HG02943 (cell line): ENCODE results near the gene CSNK2A2.
A peak's percentile ranks its signal among the peaks of the same experiment; 100 is the strongest.

ENCODE experiments used
- ATAC-seq: cut with Tn5 transposase; IDR thresholded peaks from one replicate; pipeline ENCODE4 v1.9.1; 2021; ENCODE audit warnings: mild to moderate bottlenecking, low read depth, moderate library complexity; ENCODE audit not compliant: unreplicated experiment

Gene CSNK2A2

GRCh38 chr16:58198022-58198683, at the start of gene CSNK2A2:
Gene CSNK2A2, minus strand, starts transcription at chr16:58198106. Its CDS starts 370 bp downstream, at chr16:58197736.
- peak; percentile 80 for ATAC-seq

DNA sequence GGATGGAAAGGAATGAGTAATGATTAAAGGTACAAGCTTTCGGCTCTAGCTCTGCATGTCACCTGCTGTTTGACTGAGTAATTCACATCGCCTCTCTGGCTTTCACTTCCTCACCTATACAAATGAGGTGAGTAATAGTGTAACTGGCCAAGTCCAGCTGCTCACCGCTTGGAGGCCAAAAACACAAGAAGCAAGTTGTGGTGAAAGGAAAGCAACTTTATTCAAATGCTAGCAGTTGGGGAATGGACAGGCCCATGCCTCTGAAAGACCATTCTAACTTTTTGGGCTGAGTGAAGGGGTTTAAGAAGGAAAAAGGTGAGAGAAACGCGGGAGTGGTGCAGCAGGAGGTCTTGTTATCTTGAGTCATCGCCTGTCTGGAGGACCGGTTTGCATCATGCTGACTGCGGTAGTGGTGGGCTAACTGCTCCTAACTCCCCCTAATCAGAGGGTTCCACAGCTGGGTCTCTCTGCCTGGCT, 45.7 kb upstream of the CSNK2A2 start:
- ATAC-seq: peak; percentile 95

DNA sequence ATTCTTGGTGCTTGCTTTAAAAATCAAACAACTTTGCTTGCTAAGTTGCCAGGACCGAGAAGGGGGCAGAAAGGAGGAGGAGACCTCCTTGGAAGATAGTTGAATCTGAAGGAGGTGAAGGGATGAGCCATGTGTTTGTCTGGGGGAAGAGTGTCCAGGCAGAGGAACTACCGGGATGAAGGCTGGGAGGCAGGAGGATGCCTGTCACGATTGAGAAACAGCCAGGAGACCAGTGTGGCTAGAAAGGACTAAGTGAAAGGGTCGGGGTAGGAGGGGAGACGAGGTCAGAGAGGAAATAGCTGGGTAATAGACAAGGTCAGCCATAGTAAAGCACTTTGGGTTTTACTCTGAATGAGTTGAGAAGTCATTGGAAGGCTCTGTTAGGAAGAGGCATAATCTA, 38.9 kb upstream of the CSNK2A2 start:
- no peak for ATAC-seq

GRCh38 chr16:58236231-58236690, 38.4 kb upstream of the CSNK2A2 start:
- ATAC-seq: peak; percentile 93

- ATAC-seq: no peak
Measured at GRCh38 chr16:58235663-58236062, 37.8 kb upstream of the CSNK2A2 start.

DNA sequence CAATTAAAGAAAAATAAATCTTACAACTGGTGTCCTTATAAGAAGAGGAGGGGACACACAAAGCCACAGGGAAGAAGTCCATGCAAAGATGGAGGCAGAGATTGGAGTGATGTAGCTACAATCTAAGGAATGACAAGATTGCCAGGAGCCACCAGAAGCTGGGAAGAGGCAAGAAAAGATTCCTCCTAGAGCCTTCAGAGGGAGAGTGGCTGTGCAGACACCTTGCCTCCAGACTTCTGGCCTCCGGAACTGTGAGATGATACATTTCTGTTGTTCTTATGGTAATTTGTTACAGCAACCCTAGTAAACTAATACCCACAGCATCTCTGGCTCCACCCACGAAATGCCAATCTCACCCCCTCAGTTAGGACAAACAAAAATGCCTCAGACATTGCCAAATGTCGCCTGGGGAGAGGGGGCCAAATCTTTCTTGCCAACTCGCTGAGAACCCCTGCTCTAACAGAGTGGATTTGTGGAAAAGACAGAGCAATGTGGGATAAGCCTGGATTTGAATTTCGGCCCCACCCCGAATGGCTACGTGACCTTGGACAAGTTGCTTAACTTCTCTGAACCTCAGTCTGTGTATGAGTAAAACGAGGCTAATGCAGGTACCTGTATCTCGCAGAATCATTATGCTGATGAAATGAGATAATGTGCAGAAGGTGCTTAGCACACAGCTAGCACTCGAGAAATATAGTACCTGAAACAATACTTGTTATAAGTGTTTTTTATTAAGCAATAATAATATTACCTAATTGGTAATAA, 37.1 kb upstream of the CSNK2A2 start:
- no peak for ATAC-seq

GRCh38 chr16:58230259-58230658, 32.4 kb upstream of the CSNK2A2 start:
- no peak for ATAC-seq

DNA sequence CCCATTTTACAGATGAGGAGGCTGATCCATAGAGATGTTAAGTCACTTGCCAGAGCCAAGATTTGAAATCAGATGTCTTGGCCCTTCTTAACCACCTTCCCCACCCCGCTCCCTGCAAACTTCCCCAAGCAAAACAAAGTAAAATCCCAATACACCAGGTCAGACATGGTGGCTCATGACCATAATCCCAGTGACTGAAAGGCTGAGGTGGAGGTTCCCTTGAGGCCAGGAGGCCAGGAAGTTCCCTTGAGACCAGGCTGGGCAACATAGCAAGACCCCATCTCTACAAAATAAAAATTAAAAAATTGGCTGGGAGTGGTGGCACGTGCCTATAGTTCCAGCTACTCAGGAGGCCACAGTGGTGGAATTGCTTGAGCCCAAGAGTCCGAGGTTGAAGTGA, 28.9 kb upstream of the CSNK2A2 start:
- no peak for ATAC-seq

GRCh38 chr16:58225965-58226602, 28.2 kb upstream of the CSNK2A2 start:
- no peak for ATAC-seq

DNA sequence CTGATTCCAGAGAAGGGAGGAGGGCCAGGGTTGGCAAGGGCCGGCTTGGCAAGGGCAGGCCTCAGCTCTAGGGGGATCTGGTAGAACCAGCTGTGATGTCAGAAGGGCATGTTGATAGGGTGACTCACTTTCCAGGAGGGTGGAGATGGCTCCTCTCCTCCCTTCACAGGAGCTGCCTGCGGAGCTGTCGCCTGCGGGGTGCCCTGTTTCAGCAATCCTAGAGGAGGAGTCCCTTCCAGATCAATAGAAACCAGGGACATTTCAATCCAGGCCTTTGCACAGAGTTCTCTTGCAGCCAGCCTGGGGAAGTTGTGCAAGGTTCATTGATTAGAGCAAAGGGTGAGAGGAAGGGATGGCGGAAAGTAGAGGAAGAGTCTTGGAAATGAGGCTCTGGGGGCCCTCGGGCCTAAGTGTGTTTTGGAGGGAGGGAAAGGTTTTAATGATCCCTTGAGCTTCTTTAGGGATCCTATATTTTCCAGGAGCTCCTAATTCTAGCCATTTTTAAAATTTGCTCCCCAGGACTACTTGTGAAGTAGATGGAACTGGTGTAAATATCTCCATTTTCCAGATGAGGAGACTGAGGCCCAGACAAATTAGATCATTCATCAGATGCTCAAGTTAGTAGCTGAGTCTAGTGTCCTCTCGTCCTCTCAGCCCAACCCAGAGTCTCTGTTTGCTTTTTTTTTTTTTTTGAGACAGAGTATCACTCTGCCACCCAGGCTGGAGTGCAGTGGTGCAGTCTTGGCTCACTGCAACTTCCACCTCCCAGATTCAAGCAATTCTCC, 24.8 kb upstream of the CSNK2A2 start:
- no peak for ATAC-seq

DNA sequence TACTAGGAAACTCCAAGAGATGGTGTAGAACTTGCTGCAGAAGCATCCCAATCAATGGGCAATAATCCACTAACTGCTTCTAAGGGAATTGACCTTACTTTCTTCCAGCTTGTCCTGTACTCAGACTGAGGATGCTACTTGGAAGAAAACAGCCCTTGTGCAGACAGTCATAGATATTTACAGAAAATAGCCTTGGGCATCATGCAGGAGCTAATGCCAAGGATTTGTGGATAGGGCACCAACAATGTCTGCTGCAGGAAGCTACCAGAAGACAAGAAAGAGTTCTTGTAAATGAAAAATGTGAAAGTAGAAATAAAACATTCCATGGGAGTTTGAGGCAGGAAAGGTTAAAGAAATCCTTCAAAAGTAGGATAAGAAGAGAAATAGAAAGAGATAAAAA, 21.5 kb upstream of the CSNK2A2 start:
- no peak for ATAC-seq

- no peak for ATAC-seq
Measured at GRCh38 chr16:58218786-58219185, 20.9 kb upstream of the CSNK2A2 start.

- ATAC-seq: no peak
Measured at GRCh38 chr16:58217311-58217925, 19.5 kb upstream of the CSNK2A2 start.

GRCh38 chr16:58212824-58213655, 15.1 kb upstream of the CSNK2A2 start:
- ATAC-seq: no peak

GRCh38 chr16:58211846-58212245, 13.9 kb upstream of the CSNK2A2 start:
- no peak for ATAC-seq

GRCh38 chr16:58211245-58211644, 13.3 kb upstream of the CSNK2A2 start:
- ATAC-seq: no peak

DNA sequence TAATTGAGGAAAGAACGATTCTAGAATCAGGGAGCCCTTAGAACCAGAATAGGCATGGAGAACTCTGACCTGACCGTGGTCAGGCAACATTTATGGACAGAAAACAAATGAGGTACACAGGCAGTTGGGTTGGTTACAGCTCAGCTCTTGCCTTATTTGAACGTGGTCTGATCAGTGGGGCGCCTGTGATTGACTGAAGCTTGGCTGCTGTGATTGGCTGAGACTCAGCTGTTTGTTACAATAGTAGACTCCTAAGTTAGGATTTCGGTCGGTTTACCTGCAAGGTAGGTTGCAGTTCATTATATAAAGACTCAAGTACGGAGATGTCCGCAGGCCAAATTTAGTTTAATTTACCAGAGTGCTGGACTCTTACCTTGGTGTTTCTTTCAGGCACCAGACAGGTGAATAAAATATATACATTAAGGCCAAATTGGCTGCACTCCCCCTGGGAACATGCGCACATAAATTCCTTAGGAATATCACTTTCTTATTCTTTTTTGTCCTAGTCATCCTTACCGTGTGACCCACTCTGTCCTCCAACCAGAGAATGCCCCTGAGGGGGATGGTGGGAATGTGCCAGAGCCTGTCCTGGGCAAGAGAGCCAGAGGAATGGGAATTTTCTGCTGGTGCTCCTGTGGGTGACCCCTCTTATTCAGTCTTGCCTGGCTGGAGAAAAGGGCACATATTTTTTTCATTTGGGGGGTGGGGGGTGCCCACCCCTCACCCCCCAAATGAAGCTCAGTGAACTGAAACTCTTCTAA, 7.5 kb upstream of the CSNK2A2 start:
- no peak for ATAC-seq

DNA sequence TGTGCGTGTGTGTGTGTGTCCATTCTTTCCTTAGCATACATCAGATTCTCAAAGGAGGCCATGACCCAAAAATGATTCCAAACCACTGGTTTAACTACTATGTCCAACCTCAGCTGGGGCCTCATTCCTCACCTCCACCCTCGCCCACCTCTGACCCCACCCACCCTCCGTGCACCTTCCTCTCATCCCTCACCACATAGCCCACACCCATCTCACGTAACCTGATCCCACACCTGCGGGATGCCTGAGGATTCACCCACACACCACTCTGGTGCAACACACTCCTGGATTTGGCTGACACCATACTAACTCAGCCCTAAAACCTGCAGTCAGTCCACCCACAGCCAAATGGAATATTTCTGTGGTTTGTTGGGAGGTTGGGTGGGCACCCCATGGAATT, 3.3 kb upstream of the CSNK2A2 start:
- no peak for ATAC-seq
